ENCODE measurements around the gene HPN. TPM values are rescaled to one million over a fixed set of nuclear protein-coding genes. Genes with fewer than 3 reads are reported as not detected.

Gene HPN
- total and polyA plus RNA-seq, 2 of the 13 experiments (the other 11 are each of a cell fraction or from before 2014, with no cell fraction given): 46.7 to 261 TPM

- TF ChIP-seq ZNF18 (CRISPR knock-in tag; IDR thresholded peaks at IDR 0.05; ENCODE audit: insufficient replicate concordance) (no peak), TRIM22 (IDR thresholded peaks at IDR 0.05) (no peak), ZNF709 (CRISPR knock-in tag; IDR thresholded peaks at IDR 0.05) (no peak), CENPT (CRISPR knock-in tag; IDR thresholded peaks at IDR 0.05; ENCODE audit: low read depth) (no peak), SOX13 (IDR thresholded peaks at IDR 0.05) (no peak), SOX13 (CRISPR knock-in tag; conservative IDR thresholded peaks at IDR 0.05 in 1 of 2, IDR thresholded peaks at IDR 0.05 in 1 of 2) (no peak), ZNF775 (CRISPR knock-in tag; IDR thresholded peaks at IDR 0.05; ENCODE audit: borderline replicate concordance) (no peak), REST (IDR thresholded peaks at IDR 0.05; ENCODE audit: borderline replicate concordance in 1 of 2, low read depth in 1 of 2, low read length in 2 of 2) (no peak), XBP1 (CRISPR knock-in tag; IDR thresholded peaks at IDR 0.05) (no peak), SNAI1 (CRISPR knock-in tag; IDR thresholded peaks at IDR 0.05; ENCODE audit: borderline replicate concordance) (no peak), NR2C2 (CRISPR knock-in tag; IDR thresholded peaks at IDR 0.05; ENCODE audit: borderline replicate concordance) (0 out of 2 replicates have a peak, but pooled peaks have one; percentile 21)
Measured at GRCh38 chr19:35000647-35001501, 40.6 kb upstream of the HPN start (continued).
